Peyer's patch (tissue), 4 donors: ENCODE data around the gene PIK3C2G. TPM values are rescaled to one million over a fixed set of nuclear protein-coding genes. Genes with fewer than 3 reads are reported as not detected.

Experiments used
- DNase-seq, 3 donors: peaks; one replicate each; pipeline ENCODE4 v3.0.0-alpha.2; 2017 to 2019
- H3K27ac ChIP-seq, 4 donors: fragments of 200-600 bp; sonication (generic); one replicate each; pipeline ENCODE4 v1.5.1; 2016 to 2019
- H3K27me3 ChIP-seq, 2 donors: fragments of 200-600 bp; sonication (generic); one replicate each; pipeline ENCODE4 v1.5.1; 2019
- H3K36me3 ChIP-seq, 3 donors: fragments of 200-600 bp; sonication (generic); one replicate each; pipeline ENCODE4 v1.5.1; 2016 to 2019
- H3K4me1 ChIP-seq, 4 donors: fragments of 200-600 bp; sonication (generic); one replicate each; pipeline ENCODE4 v1.5.1; 2016 to 2019
- H3K4me3 ChIP-seq, 4 donors: fragments of 200-600 bp; sonication (generic); 1 replicate in 3 of 4; 2 replicates in 1 of 4; pipeline ENCODE4 v1.5.1; 2016 to 2019; ENCODE audit warnings: mild to moderate bottlenecking in 1 of 4
- H3K9me3 ChIP-seq, 4 donors: fragments of 200-600 bp; sonication (generic); one replicate each; pipeline ENCODE4 v1.5.1; 2016 to 2019; ENCODE audit warnings: mild to moderate bottlenecking in 1 of 4
- POLR2A ChIP-seq, 2 donors: fragments of 450-650 bp; IDR thresholded peaks; one replicate each; pipeline ENCODE4 v1.5.1; 2017; ENCODE audit warnings: antibody characterized with exemption in 2 of 2, mild to moderate bottlenecking in 2 of 2, moderate library complexity in 2 of 2
- total RNA-seq, 4 donors: library from RNA; depleted of rRNA; stranded (reverse); fragments of >200 nt; gene quantifications; one replicate each; pipeline ENCODE4 v1.1.0, GENCODE V29; 2016
- TF ChIP-seq, protein P1 (sequence below), 6 experiments: fragments of 450-650 bp in 4 of 6; fragments of 200-600 bp in 2 of 6; sonication (generic) in 1 of 6; IDR thresholded peaks; one replicate each; pipeline ENCODE4 v1.5.1; 2017 to 2019; ENCODE audit warnings: antibody characterized with exemption in 6 of 6, mild to moderate bottlenecking in 3 of 6, moderate library complexity in 1 of 6

PIK3C2G gene
- total RNA-seq, 4 donors from 2014 or later, result 4.1 to 32.1 (median 24.6) TPM

DNA sequence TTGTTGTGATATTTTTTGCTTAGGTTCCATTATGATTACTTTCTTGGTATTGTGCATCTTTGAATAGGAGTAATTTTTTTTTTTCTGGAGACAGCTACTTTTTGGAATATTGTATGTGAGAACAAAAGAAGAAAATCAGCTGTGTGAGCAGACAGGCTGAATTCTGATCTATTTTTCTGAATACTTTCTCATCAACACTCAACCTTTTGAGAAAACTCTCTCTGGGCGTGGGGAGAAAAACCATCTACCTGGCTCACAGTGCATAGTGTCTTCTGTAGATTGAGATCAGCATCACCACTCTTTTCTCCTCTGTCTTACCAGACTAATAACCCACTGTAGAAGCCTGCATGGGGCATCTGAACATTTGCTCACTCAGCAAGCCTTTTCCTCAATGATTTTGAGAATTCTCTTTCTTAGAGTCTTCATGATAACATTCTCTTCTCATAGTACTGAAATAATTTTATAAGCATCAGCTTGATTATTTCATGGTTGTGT is 3.3 kb downstream of the PIK3C2G start:
- Histone ChIP-seq H3K4me1 (no peaks in the 10 kb centered on the region), H3K27me3 (no peaks in the 10 kb centered on the region), H3K36me3 (no peaks in the 10 kb centered on the region), H3K27ac (no peak overlapping the region), H3K4me3 (no peak overlapping the region), H3K9me3 (no peaks in the 10 kb centered on the region)
- TF ChIP-seq POLR2A (IDR thresholded peaks at IDR 0.05), result no peak
- TF ChIP-seq, protein P1, sequence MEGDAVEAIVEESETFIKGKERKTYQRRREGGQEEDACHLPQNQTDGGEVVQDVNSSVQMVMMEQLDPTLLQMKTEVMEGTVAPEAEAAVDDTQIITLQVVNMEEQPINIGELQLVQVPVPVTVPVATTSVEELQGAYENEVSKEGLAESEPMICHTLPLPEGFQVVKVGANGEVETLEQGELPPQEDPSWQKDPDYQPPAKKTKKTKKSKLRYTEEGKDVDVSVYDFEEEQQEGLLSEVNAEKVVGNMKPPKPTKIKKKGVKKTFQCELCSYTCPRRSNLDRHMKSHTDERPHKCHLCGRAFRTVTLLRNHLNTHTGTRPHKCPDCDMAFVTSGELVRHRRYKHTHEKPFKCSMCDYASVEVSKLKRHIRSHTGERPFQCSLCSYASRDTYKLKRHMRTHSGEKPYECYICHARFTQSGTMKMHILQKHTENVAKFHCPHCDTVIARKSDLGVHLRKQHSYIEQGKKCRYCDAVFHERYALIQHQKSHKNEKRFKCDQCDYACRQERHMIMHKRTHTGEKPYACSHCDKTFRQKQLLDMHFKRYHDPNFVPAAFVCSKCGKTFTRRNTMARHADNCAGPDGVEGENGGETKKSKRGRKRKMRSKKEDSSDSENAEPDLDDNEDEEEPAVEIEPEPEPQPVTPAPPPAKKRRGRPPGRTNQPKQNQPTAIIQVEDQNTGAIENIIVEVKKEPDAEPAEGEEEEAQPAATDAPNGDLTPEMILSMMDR (IDR thresholded peaks at IDR 0.05), result no peak
- DNase-seq, result no peak

DNA sequence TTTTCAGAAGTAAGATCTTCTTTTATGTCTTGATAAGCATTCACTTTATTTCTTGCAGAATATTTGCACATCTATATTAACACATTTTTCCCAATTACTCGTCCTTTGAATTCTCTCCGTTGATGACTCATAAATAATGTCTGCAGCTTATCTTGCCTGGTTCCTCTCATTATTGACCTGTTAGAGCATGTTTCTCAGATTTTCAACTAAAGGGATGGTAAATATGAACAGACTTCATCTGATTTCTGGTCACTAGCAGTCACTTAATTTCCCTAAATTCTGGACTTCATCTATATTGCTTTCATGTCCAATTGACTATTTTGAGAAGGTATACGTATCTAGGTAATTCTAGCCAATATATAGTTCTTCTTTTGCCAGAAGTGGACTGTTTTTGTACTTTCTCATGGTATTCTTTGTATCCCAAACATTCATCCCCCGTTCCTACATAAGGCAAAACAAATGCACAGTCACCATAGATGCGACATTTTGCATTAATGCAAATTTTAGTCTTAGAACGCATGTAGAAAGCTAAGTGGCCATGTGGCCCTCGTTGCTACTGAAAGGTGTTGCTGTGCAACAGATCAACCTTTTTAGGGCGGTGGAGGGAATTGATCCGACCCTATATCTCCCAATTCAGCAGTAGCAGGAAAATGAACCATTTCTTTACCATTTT is 6.2 kb downstream of the PIK3C2G start:
- no peaks in the 10 kb centered on the region for H3K4me1 ChIP-seq
- no peak overlapping the region for H3K4me3 ChIP-seq
- no peak for TF ChIP-seq POLR2A (IDR thresholded peaks at IDR 0.05)
- TF ChIP-seq, protein P1 (IDR thresholded peaks at IDR 0.05), result no peak
- no peaks in the 10 kb centered on the region for H3K27me3 ChIP-seq
- no peaks in the 10 kb centered on the region for H3K36me3 ChIP-seq
- no peaks in the 10 kb centered on the region for H3K9me3 ChIP-seq
- H3K27ac ChIP-seq, result no peak overlapping the region
- no peak for DNase-seq

DNA sequence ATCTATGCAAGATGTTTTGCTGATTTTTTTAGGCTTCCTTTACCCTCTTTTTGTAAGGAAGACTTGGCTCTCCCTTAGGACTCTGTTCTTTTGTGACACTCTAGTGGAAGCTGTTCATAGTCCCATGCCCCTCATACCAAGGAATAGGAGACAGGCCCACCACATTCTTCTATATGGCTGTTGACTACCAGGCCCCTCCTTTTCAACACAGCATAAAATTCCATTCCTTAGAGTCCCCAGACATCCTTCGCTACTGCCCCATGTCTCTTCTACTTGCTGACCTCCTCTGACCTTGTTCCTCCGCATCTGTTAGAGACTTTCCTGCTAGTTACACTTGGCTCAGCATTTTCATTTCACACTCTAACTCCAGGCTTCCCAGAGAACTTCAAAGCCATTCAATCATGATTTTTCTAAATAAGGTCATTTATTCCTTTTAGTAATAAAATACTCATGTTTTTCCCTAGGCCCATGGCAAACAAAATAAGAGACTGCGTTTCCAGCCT is 9.7 kb downstream of the PIK3C2G start:
- Histone ChIP-seq H3K4me1 (no peaks in the 10 kb centered on the region), H3K27me3 (no peaks in the 10 kb centered on the region), H3K27ac (no peak overlapping the region), H3K4me3 (no peak overlapping the region), H3K9me3 (no peaks in the 10 kb centered on the region), H3K36me3 (no peaks in the 10 kb centered on the region)
- DNase-seq, result no peak
- TF ChIP-seq POLR2A (IDR thresholded peaks at IDR 0.05), result no peak
- TF ChIP-seq, protein P1 (IDR thresholded peaks at IDR 0.05), result no peak

DNA sequence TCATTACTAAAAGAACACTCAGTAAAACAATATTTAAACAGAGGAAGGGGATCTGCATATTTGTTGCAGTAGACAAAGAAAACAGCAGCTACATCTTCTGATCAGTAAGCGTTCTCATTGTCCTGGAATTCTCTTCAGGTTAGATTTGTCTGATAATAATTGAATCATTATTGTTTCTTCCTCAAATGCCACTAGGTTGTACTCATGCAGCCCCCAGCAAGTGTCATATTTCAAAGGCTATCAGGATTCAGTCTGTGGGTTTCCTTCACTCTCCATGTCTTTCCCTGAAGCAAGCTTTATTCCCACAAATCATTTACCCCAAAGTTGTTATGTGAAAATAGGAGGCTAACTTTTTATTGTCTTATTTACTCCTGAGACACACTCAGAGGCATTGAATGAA is 14.7 kb downstream of the PIK3C2G start:
- H3K36me3 ChIP-seq, result no peaks in the 10 kb centered on the region
- no peak overlapping the region for H3K4me3 ChIP-seq
- no peak for DNase-seq
- TF ChIP-seq, protein P1 (IDR thresholded peaks at IDR 0.05), result no peak
- no peak for TF ChIP-seq POLR2A (IDR thresholded peaks at IDR 0.05)
- no peaks in the 10 kb centered on the region for H3K27me3 ChIP-seq
- no peak overlapping the region for H3K27ac ChIP-seq
- no peaks in the 10 kb centered on the region for H3K4me1 ChIP-seq
- no peaks in the 10 kb centered on the region for H3K9me3 ChIP-seq

DNA sequence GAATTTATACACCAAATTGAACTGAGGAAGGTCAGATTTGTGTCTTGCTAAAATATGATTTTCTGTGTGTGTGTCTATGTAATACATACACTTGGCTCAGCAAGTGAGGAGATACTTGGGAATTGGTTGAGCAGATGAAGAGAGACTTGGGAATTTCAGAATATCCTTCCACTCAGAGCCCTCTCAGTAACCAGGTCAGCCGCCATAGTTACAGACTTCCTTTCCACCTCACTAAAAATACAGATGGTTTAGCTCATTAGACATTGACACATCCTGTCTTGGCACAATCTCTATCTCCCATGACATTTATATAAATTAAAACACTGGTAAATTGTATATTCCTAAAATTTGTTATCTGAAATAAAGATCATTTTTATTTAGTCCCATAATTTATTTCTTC is 15.9 kb downstream of the PIK3C2G start:
- H3K36me3 ChIP-seq, result no peaks in the 10 kb centered on the region
- no peaks in the 10 kb centered on the region for H3K4me1 ChIP-seq
- no peak overlapping the region for H3K27ac ChIP-seq
- H3K9me3 ChIP-seq, result no peaks in the 10 kb centered on the region
- TF ChIP-seq, protein P1 (IDR thresholded peaks at IDR 0.05), result no peak
- no peak for TF ChIP-seq POLR2A (IDR thresholded peaks at IDR 0.05)
- no peak for DNase-seq
- no peaks in the 10 kb centered on the region for H3K27me3 ChIP-seq
- no peak overlapping the region for H3K4me3 ChIP-seq
